HepG2 (cell line): ENCODE data around the gene TRIM10. TPM values are rescaled to one million over a fixed set of nuclear protein-coding genes. Genes with fewer than 3 reads are reported as not detected.

Experiments used
- ATAC-seq: fragments of 200-7000 bp; cut with Tn5 transposase; 3 replicates; pipeline ENCODE4 v1.9.1; 2020; ENCODE audit warnings: mild to moderate bottlenecking, moderate library complexity
- BruUV-seq: library from RNA; stranded (reverse); fragments of 400-500 nt; replicated peaks from 2 replicates; lab custom pipeline; 2021; lab: Mats Ljungman, UMichigan
- CTCF ChIA-PET: fragments of 300-600 bp; formaldehyde crosslinking; extraction: SDS; loops from one replicate; lab custom pipeline; 2021; ENCODE audit warnings: low total read pairs, inconsistent platforms, low intra/inter-chr PET ratio; lab: Yijun Ruan, JAX
- POLR2A ChIA-PET: fragments of 350-600 bp; sonication (Branson Sonifier 250); formaldehyde crosslinking; loops from one replicate; lab custom pipeline; 2020; ENCODE audit warnings: antibody characterized with exemption, inconsistent platforms; lab: Yijun Ruan, JAX
- DNase-seq: peaks from one replicate; pipeline ENCODE4 v3.0.0-alpha.2; 2015; ENCODE audit warnings: low spot score
- FAIRE-seq: peaks from 3 replicates; lab custom pipeline; 2011; peaks lifted over from hg19 to GRCh38; lab: Jason Lieb, UNC
- H2AFZ ChIP-seq: one replicate; pipeline ENCODE4 v1.6.1; 2011; ENCODE audit warnings: low read length, inconsistent platforms
- H3K27ac ChIP-seq: fragments of 300-600 bp; 3 replicates; pipeline ENCODE4 v1.8.0; 2011; ENCODE audit warnings: mixed run types, mild to moderate bottlenecking, mixed read lengths, low read length, inconsistent platforms; ENCODE audit not compliant: insufficient read depth; ENCODE audit errors: extremely low read length
- H3K27me3 ChIP-seq, 2 experiments: fragments of 200-600 bp in 1 of 2; 2 replicates in 1 of 2; 3 replicates in 1 of 2; pipeline versions ENCODE4 v1.6.0 to v1.8.0; 2011; ENCODE audit warnings: low read length in 2 of 2, mild to moderate bottlenecking in 2 of 2, moderate library complexity in 2 of 2, inconsistent platforms in 1 of 2; ENCODE audit not compliant: insufficient read depth in 2 of 2, control insufficient read depth in 1 of 2
- H3K36me3 ChIP-seq, 2 experiments: fragments of 200-600 bp in 1 of 2; replicated peaks in 1 of 2; 2 replicates in 1 of 2; 3 replicates in 1 of 2; pipeline versions ENCODE4 v1.5.1 to v1.8.0; 2011; ENCODE audit warnings: low read length in 2 of 2, inconsistent platforms in 1 of 2; ENCODE audit not compliant: insufficient read depth in 2 of 2, control insufficient read depth in 1 of 2
- H3K4me1 ChIP-seq: 2 replicates; pipeline ENCODE4 v1.5.1; 2012; ENCODE audit warnings: low read length, inconsistent platforms; ENCODE audit not compliant: insufficient read depth
- H3K4me2 ChIP-seq: 2 replicates; pipeline ENCODE4 v1.6.0; 2011; ENCODE audit warnings: low read depth, low read length, inconsistent platforms
- H3K4me3 ChIP-seq, 3 experiments: fragments of 200-600 bp in 1 of 3; sonication (generic), shearing (Covaris generic) in 1 of 3; replicated peaks in 1 of 3; 2 replicates each; pipeline ENCODE4 v1.5.1; 2011 to 2016; ENCODE audit warnings: low read length in 3 of 3, inconsistent platforms in 2 of 3, low read depth in 2 of 3, mild to moderate bottlenecking in 2 of 3, control low read depth in 1 of 3, mixed read lengths in 1 of 3; ENCODE audit not compliant: insufficient read depth in 1 of 3
- H3K79me2 ChIP-seq: one replicate; pipeline ENCODE4 v1.6.1; 2011; ENCODE audit warnings: low read length, inconsistent platforms; ENCODE audit not compliant: insufficient read depth
- H3K9ac ChIP-seq: 2 replicates; pipeline ENCODE4 v1.6.0; 2011; ENCODE audit warnings: mild to moderate bottlenecking, low read depth, low read length, inconsistent platforms; ENCODE audit not compliant: insufficient read depth
- H3K9me3 ChIP-seq: 2 replicates; pipeline ENCODE4 v1.5.1; 2012; ENCODE audit warnings: mild to moderate bottlenecking, low read length
- H4K20me1 ChIP-seq: 2 replicates; pipeline ENCODE4 v1.6.0; 2011; ENCODE audit warnings: inconsistent platforms, mild to moderate bottlenecking, low read length, moderate library complexity; ENCODE audit not compliant: insufficient read depth
- ATF7 ChIP-seq, 2 experiments: fragments of 450-650 bp in 1 of 2; sonication (generic) in 1 of 2; formaldehyde crosslinking in 1 of 2; IDR thresholded peaks; 2 replicates each; pipeline versions ENCODE4 v1.4.0 to v1.6.1; 2016 to 2020; ENCODE audit warnings: antibody characterized with exemption in 1 of 2, mild to moderate bottlenecking in 1 of 2, missing genetic modification reagents in 1 of 2
- CREB1 ChIP-seq, 2 experiments: fragments of 450-650 bp in 1 of 2; IDR thresholded peaks; 2 replicates each; pipeline ENCODE4 v1.6.1; 2016 to 2017; ENCODE audit warnings: control low read depth in 1 of 2, mild to moderate bottlenecking in 1 of 2, missing compliant biosample characterization in 1 of 2, missing genetic modification characterization in 1 of 2
- HNF4A ChIP-seq: sonication (generic); formaldehyde crosslinking; IDR thresholded peaks from 2 replicates; pipeline ENCODE4 v1.4.0; 2020; ENCODE audit warnings: missing genetic modification reagents
- RFX5 ChIP-seq: IDR thresholded peaks from 2 replicates; pipeline ENCODE4 v1.6.1; 2011; ENCODE audit warnings: low read depth, low read length, improper control_type of control experiment
- TBP ChIP-seq: sonication (generic); formaldehyde crosslinking; IDR thresholded peaks from 2 replicates; pipeline ENCODE4 v1.5.0; 2020; ENCODE audit warnings: missing genetic modification reagents
- ZNF747 ChIP-seq: sonication (generic); formaldehyde crosslinking; IDR thresholded peaks from 2 replicates; pipeline ENCODE4 v1.8.1; 2023; ENCODE audit warnings: missing genetic modification reagents, mild to moderate bottlenecking, borderline replicate concordance
- WGBS: methylation state at CpG from one replicate; pipeline ENCODE4 v1.1.6; 2017; ENCODE audit warnings: low lambda C conversion rate; 5-methylcytosine and 5-hydroxymethylcytosine counted together
- in situ Hi-C: cut with HindIII; loops from 2 replicates; pipeline ENCODE4 v1.10.0; 2017; ENCODE audit warnings: low pct_unique_long_range_greater_than_20kb; ENCODE audit not compliant: extremely low pct_ligation_motif_present
- intact Hi-C: fragments of 100-400 bp; cut with micrococcal nuclease; formaldehyde crosslinking; loops from one replicate; pipeline ENCODE4 v1.10.0; 2022; ENCODE audit not compliant: unreplicated experiment
- polyA plus RNA-seq, 8 experiments: library from polyadenylated mRNA; depleted of rRNA in 3 of 8; stranded (reverse) in 7 of 8; unstranded in 1 of 8; fragments of >200 nt; fragmentation: Illumina TruSeq in 4 of 8; extraction: Trizol in 4 of 8; gene quantifications; 2 replicates each; pipeline versions ENCODE4 v1.2.1 to v1.2.3, GENCODE V29; 2011 to 2016; ENCODE audit warnings: low read depth in 4 of 8, missing spikeins in 1 of 8, mixed read lengths in 1 of 8; ENCODE audit not compliant: insufficient read depth in 1 of 8
- total RNA-seq, 5 experiments: library from RNA; depleted of rRNA; stranded (reverse); fragments of >200 nt; fragmentation: Illumina TruSeq; extraction: Trizol; gene quantifications; 2 replicates each; pipeline ENCODE4 v1.2.3, GENCODE V29; 2016; ENCODE audit warnings: low read depth in 1 of 5
- TF ChIP-seq, protein P1 (sequence below): IDR thresholded peaks from 2 replicates; pipeline ENCODE4 v1.4.0; 2020; ENCODE audit warnings: mild to moderate bottlenecking, missing genetic modification reagents
- TF ChIP-seq, protein P2 (sequence below): sonication (generic); IDR thresholded peaks from 2 replicates; pipeline ENCODE4 v1.6.1; 2016; ENCODE audit warnings: low read depth, borderline replicate concordance

TRIM10 gene
- total and polyA plus RNA-seq, 2 of the 13 experiments (the other 11 are each of a cell fraction or from before 2014, with no cell fraction given), result 4.1 to 6.8 TPM

- FAIRE-seq (peak; percentile 34), DNase-seq (no peak), ATAC-seq (no peak)
- ChIA-PET POLR2A (interaction anchor here (1.1 to 1.7 kb wide), 3 partner anchors 16 to 38 kb away, joined by 3 to 5 read pairs (median 3); partner anchors contain the start of gene TRIM31), CTCF (no interaction called here)
- Histone ChIP-seq H3K79me2 (no peaks in the 10 kb centered on the region), H3K9me3 (no peaks in the 10 kb centered on the region), H3K9ac (no peak overlapping the region), H3K4me3 (no peak overlapping the region), H3K27ac (no peak overlapping the region), H2AFZ (no peak overlapping the region), H3K27me3 (no peaks in the 10 kb centered on the region; a peak in 1 of 5 replicates), H3K4me2 (peak overlapping the region; percentile 19; the same call in 1 of the 2 replicates), H3K4me1 (peaks cover 59% of the 10 kb centered on the region), H3K36me3 (no peaks in the 10 kb centered on the region), H4K20me1 (no peaks in the 10 kb centered on the region)
- in situ Hi-C loops (no loop called here), intact Hi-C loops (no loop called here)
- BruUV-seq, result no TSS peak
- peak; percentile 57; the same call in 1 of the 2 replicates for TF ChIP-seq RFX5
- TF ChIP-seq, protein P1, sequence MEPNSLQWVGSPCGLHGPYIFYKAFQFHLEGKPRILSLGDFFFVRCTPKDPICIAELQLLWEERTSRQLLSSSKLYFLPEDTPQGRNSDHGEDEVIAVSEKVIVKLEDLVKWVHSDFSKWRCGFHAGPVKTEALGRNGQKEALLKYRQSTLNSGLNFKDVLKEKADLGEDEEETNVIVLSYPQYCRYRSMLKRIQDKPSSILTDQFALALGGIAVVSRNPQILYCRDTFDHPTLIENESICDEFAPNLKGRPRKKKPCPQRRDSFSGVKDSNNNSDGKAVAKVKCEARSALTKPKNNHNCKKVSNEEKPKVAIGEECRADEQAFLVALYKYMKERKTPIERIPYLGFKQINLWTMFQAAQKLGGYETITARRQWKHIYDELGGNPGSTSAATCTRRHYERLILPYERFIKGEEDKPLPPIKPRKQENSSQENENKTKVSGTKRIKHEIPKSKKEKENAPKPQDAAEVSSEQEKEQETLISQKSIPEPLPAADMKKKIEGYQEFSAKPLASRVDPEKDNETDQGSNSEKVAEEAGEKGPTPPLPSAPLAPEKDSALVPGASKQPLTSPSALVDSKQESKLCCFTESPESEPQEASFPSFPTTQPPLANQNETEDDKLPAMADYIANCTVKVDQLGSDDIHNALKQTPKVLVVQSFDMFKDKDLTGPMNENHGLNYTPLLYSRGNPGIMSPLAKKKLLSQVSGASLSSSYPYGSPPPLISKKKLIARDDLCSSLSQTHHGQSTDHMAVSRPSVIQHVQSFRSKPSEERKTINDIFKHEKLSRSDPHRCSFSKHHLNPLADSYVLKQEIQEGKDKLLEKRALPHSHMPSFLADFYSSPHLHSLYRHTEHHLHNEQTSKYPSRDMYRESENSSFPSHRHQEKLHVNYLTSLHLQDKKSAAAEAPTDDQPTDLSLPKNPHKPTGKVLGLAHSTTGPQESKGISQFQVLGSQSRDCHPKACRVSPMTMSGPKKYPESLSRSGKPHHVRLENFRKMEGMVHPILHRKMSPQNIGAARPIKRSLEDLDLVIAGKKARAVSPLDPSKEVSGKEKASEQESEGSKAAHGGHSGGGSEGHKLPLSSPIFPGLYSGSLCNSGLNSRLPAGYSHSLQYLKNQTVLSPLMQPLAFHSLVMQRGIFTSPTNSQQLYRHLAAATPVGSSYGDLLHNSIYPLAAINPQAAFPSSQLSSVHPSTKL (CRISPR knock-in tag), result peak; percentile 31; the same call in 1 of the 2 replicates
- TF ChIP-seq TBP (CRISPR knock-in tag), result no peak
- 0 out of 2 replicates have a peak, but pooled peaks have one; percentile 30 for TF ChIP-seq HNF4A
- TF ChIP-seq, protein P2, sequence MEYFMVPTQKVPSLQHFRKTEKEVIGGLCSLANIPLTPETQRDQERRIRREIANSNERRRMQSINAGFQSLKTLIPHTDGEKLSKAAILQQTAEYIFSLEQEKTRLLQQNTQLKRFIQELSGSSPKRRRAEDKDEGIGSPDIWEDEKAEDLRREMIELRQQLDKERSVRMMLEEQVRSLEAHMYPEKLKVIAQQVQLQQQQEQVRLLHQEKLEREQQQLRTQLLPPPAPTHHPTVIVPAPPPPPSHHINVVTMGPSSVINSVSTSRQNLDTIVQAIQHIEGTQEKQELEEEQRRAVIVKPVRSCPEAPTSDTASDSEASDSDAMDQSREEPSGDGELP, result peak; percentile 29; the same call in 1 of the 2 replicates
- TF ChIP-seq ZNF747 (CRISPR knock-in tag), result no peak
- TF ChIP-seq CREB1 (IDR thresholded peaks at IDR 0.05), result peak; percentile 92
- no peak for TF ChIP-seq CREB1 (CRISPR knock-in tag; IDR thresholded peaks at IDR 0.05)
- TF ChIP-seq ATF7 (IDR thresholded peaks at IDR 0.05), result peak; percentile 71
- TF ChIP-seq ATF7 (CRISPR knock-in tag; IDR thresholded peaks at IDR 0.05), result no peak
- WGBS, result 30% methylated on average over 10 of the region's 10 CpGs
Measured at GRCh38 chr6:30150671-30151395, 10.2 kb downstream of the TRIM10 start.
